ENCODE results near the gene KCTD5.
"Not testable (repeated sequence)": the region's sequence is repeated elsewhere in the genome, so short reads cannot be mapped to it uniquely, and the experiment has no call there.

GRCh38 chr16:2657803-2658202 is 24.5 kb upstream of the KCTD5 start:
- TF ChIP-seq, protein P1, sequence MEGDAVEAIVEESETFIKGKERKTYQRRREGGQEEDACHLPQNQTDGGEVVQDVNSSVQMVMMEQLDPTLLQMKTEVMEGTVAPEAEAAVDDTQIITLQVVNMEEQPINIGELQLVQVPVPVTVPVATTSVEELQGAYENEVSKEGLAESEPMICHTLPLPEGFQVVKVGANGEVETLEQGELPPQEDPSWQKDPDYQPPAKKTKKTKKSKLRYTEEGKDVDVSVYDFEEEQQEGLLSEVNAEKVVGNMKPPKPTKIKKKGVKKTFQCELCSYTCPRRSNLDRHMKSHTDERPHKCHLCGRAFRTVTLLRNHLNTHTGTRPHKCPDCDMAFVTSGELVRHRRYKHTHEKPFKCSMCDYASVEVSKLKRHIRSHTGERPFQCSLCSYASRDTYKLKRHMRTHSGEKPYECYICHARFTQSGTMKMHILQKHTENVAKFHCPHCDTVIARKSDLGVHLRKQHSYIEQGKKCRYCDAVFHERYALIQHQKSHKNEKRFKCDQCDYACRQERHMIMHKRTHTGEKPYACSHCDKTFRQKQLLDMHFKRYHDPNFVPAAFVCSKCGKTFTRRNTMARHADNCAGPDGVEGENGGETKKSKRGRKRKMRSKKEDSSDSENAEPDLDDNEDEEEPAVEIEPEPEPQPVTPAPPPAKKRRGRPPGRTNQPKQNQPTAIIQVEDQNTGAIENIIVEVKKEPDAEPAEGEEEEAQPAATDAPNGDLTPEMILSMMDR (IDR thresholded peaks at IDR 0.05): not testable (repeated sequence)
- TF ChIP-seq EZH2, EZH2phosphoT487 (IDR thresholded peaks at IDR 0.05): not testable (repeated sequence)

All from neural progenitor cell (in vitro differentiated cells).